Right lobe of liver (tissue), 4 donors: ENCODE results near the gene URGCP.

Experiments used
- CTCF ChIP-seq, 4 donors: fragments of 200-600 bp in 3 of 4; fragments of 450-650 bp in 1 of 4; IDR thresholded peaks; one replicate each; pipeline versions ENCODE4 v1.5.1 to v1.8.0; 2016 to 2022; ENCODE audit warnings: antibody characterized with exemption in 4 of 4, mild to moderate bottlenecking in 2 of 4
- POLR2A ChIP-seq: fragments of 450-650 bp; IDR thresholded peaks from one replicate; pipeline ENCODE4 v1.6.1; 2017; ENCODE audit warnings: antibody characterized with exemption, mild to moderate bottlenecking
- donor health status: DM: no; HTN: no; CAD: no.
- donor health status: DM: no; HTN: no; CAD: no.
- donor health status: DM: no; HTN: yes; CAD: no.

- TF ChIP-seq POLR2A (no peak), CTCF (IDR thresholded peaks at IDR 0.05) (no peak)
These were observed 27.6 kb upstream of the URGCP start for GRCh38 chr7:43933902-43934560.
